Prostate gland (tissue), 2 donors: Measurements from ENCODE around the gene DTX1.

Source experiments
- CTCF ChIP-seq, 4 experiments: fragments of 200-600 bp in 2 of 4; fragments of 450-650 bp in 2 of 4; sonication (generic) in 2 of 4; IDR thresholded peaks; 1 replicate in 3 of 4; 2 replicates in 1 of 4; pipeline ENCODE4 v1.5.1; 2016 to 2019; ENCODE audit warnings: antibody characterized with exemption in 4 of 4, mild to moderate bottlenecking in 2 of 4, moderate library complexity in 2 of 4
- POLR2A ChIP-seq: fragments of 450-650 bp; IDR thresholded peaks from one replicate; pipeline ENCODE4 v1.6.1; 2016; ENCODE audit warnings: antibody characterized with exemption, mild to moderate bottlenecking
- POLR2AphosphoS5 ChIP-seq: sonication (generic); formaldehyde crosslinking; IDR thresholded peaks from one replicate; pipeline ENCODE4 v1.6.1; 2017; ENCODE audit warnings: antibody characterized with exemption

GRCh38 chr12:113072136-113072535, 15.6 kb downstream of the DTX1 start:
- no peak for TF ChIP-seq CTCF (IDR thresholded peaks at IDR 0.05)
- no peak for TF ChIP-seq POLR2A
- TF ChIP-seq POLR2AphosphoS5, result no peak
